Middle frontal gyrus (tissue), 1 donor: Measurements from ENCODE around the gene CDH15.
A peak's percentile ranks its signal among the peaks of the same experiment; 100 is the strongest.

Experiments
- DNase-seq: peaks from one replicate; pipeline ENCODE4 v3.0.0-alpha.2; 2015; ENCODE audit warnings: low spot score; ENCODE audit errors: extremely low spot score

The CDH15 gene

GRCh38 chr16:89171216-89172170 is at the start of gene CDH15:
Gene CDH15 (plus strand): TSS chr16:89171748. CDS start chr16:89171832, 84 bp downstream.
- peak; percentile 56 for DNase-seq

- no peak for DNase-seq
Observed at GRCh38 chr16:89122322-89122851, 49.2 kb upstream of the CDH15 start.

- DNase-seq = no peak
Observed at GRCh38 chr16:89123001-89123830, 48.3 kb upstream of the CDH15 start.

GRCh38 chr16:89123831-89124100 is 47.8 kb upstream of the CDH15 start:
- DNase-seq = no peak

GRCh38 chr16:89129378-89129777 is 42.2 kb upstream of the CDH15 start:
- no peak for DNase-seq

- DNase-seq = no peak
Observed at GRCh38 chr16:89130448-89130847, 41.1 kb upstream of the CDH15 start.

GRCh38 chr16:89131783-89132182 is 39.8 kb upstream of the CDH15 start:
- DNase-seq = no peak

- DNase-seq = no peak
Observed at GRCh38 chr16:89132194-89133005, 39.1 kb upstream of the CDH15 start.

- DNase-seq = no peak
Observed at GRCh38 chr16:89133457-89134127, 38.0 kb upstream of the CDH15 start.

- DNase-seq = no peak
Observed at GRCh38 chr16:89134269-89134668, 37.3 kb upstream of the CDH15 start.

GRCh38 chr16:89135166-89135565 is 36.4 kb upstream of the CDH15 start:
- no peak for DNase-seq

- no peak for DNase-seq
Observed at GRCh38 chr16:89135971-89136765, 35.4 kb upstream of the CDH15 start.

GRCh38 chr16:89136931-89137330 is 34.6 kb upstream of the CDH15 start:
- no peak for DNase-seq

- no peak for DNase-seq
Observed at GRCh38 chr16:89137666-89138512, 33.7 kb upstream of the CDH15 start.

GRCh38 chr16:89138513-89138795 is 33.1 kb upstream of the CDH15 start:
- no peak for DNase-seq

GRCh38 chr16:89138843-89139520 is 32.6 kb upstream of the CDH15 start:
- no peak for DNase-seq

GRCh38 chr16:89139907-89140361 is 31.6 kb upstream of the CDH15 start:
- no peak for DNase-seq

- DNase-seq = no peak
Observed at GRCh38 chr16:89140401-89140800, 31.1 kb upstream of the CDH15 start.
